MCF 10A (cell line): ENCODE data around the gene FLT4. TPM values are rescaled to one million over a fixed set of nuclear protein-coding genes. Genes with fewer than 3 reads are reported as not detected.

ENCODE experiments used
- BruUV-seq: library from RNA; stranded (reverse); fragments of 400-500 nt; replicated peaks from 2 replicates; lab custom pipeline; 2021; lab: Mats Ljungman, UMichigan
- CTCF ChIA-PET: fragments of 300-600 bp; sonication (Branson Sonifier 250); formaldehyde crosslinking; extraction: SDS; loops from one replicate; lab custom pipeline; 2021; ENCODE audit warnings: antibody characterized with exemption, inconsistent platforms; lab: Yijun Ruan, JAX
- POLR2A ChIA-PET: fragments of 300-600, 350-650 bp; sonication (Branson Sonifier 250); formaldehyde crosslinking; extraction: SDS; loops from one replicate; lab custom pipeline; 2020; ENCODE audit warnings: antibody characterized with exemption, inconsistent platforms; lab: Yijun Ruan, JAX
- DNase-seq: peaks from one replicate; pipeline ENCODE4 v3.0.0-alpha.2; 2018; ENCODE audit not compliant: unreplicated experiment
- H3K27ac Mint-ChIP-seq: one replicate; pipeline ENCODE4 v1.8.0; 2022; ENCODE audit warnings: mild to moderate bottlenecking, low read depth, mixed read lengths; ENCODE audit not compliant: unreplicated experiment
- H3K27me3 Mint-ChIP-seq: one replicate; pipeline ENCODE4 v1.8.0; 2022; ENCODE audit warnings: mixed read lengths; ENCODE audit not compliant: insufficient read depth, unreplicated experiment
- H3K36me3 Mint-ChIP-seq: one replicate; pipeline ENCODE4 v1.8.0; 2022; ENCODE audit warnings: mild to moderate bottlenecking, moderate library complexity, mixed read lengths; ENCODE audit not compliant: insufficient read depth, unreplicated experiment
- H3K4me1 Mint-ChIP-seq: one replicate; pipeline ENCODE4 v1.8.0; 2022; ENCODE audit warnings: mixed read lengths; ENCODE audit not compliant: insufficient read depth, unreplicated experiment
- H3K4me3 Mint-ChIP-seq: one replicate; pipeline ENCODE4 v1.8.0; 2022; ENCODE audit warnings: mild to moderate bottlenecking, moderate library complexity, mixed read lengths; ENCODE audit not compliant: unreplicated experiment
- H3K9me3 Mint-ChIP-seq: one replicate; pipeline ENCODE4 v1.8.0; 2022; ENCODE audit warnings: mixed read lengths; ENCODE audit not compliant: unreplicated experiment
- CTCF ChIP-seq: fragments of 200-600 bp; IDR thresholded peaks from one replicate; pipeline ENCODE4 v1.8.0; 2022; ENCODE audit warnings: antibody characterized with exemption, mild to moderate bottlenecking; ENCODE audit not compliant: unreplicated experiment
- intact Hi-C: fragments of 100-400 bp; cut with micrococcal nuclease; formaldehyde crosslinking; loops from 2 replicates; pipeline ENCODE4 v1.14.1; 2022
- total RNA-seq: library from RNA; stranded (reverse); gene quantifications from 2 replicates; pipeline ENCODE4 v1.2.3, GENCODE V29; 2022

The FLT4 gene
- total RNA-seq, 1 experiment from 2014 or later, result not detected

DNA sequence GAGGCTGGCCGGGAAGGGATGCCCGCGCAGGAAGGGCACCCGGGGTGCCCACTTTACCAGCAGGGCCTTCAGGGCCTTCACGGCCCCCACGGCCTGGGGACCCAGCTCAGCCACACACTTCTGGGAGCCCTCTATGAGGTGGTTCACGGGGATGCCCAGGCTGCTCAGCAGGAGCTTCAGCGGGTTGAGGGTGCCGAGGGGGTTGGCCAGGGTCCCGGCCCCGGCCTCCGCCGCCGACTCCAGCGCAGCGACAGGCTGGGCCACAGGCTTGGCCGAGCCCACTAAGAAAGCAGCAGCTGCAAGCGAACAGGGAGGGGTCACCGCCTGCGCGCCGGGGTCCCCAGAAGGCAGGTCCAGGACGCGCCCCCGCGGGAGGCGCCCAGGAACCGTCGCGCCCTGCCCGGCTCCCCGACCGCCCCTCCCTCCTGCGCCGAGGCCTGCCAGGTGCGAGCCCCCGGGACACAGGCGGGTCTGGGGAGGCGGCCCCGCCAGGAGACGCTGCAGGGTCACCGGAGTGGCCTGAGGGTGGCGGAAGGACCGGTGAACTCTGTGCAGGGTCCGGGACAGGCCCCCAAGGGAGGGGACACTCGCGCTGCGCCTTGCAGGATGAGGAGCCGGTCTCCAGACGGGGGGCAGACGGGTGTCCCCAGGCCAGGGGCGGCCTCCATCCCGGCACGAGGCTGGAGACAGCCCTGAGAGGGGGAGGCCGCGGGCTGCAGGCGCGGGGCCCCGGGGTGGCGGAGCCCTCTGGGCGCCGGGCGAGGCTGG is 58.7 kb downstream of the FLT4 start:
- ChIA-PET CTCF (interaction anchor here (0.6 to 1.5 kb wide), 2 partner anchors 12 to 339 kb away, joined by 3 read pairs; no protein-coding TSS in a partner anchor), POLR2A (no interaction called here)
- H3K36me3 Mint-ChIP-seq, result no peaks in the 10 kb centered on the region
- peaks cover 46% of the 10 kb centered on the region for H3K27me3 Mint-ChIP-seq
- no peak for TF ChIP-seq CTCF
- no peak overlapping the region for H3K27ac Mint-ChIP-seq
- intact Hi-C loops, result no loop called here
- no peaks in the 10 kb centered on the region for H3K4me1 Mint-ChIP-seq
- H3K9me3 Mint-ChIP-seq, result no peaks in the 10 kb centered on the region
- DNase-seq, result no peak
- H3K4me3 Mint-ChIP-seq, result no peak overlapping the region
- no TSS peak for BruUV-seq

- peaks cover 46% of the 10 kb centered on the region for H3K27me3 Mint-ChIP-seq
- CTCF ChIA-PET, result interaction anchor here (0.6 to 1.6 kb wide), 3 partner anchors 13 to 338 kb away, joined by 3 to 6 read pairs (median 3); no protein-coding TSS in a partner anchor
- intact Hi-C loops, result no loop called here
These were observed 59.4 kb downstream of the FLT4 start for GRCh38 chr5:180589771-180590542.

GRCh38 chr5:180586870-180587269 is 62.5 kb downstream of the FLT4 start:
- no peak for DNase-seq
- Mint-ChIP-seq H3K4me3 (no peak overlapping the region), H3K27me3 (peaks cover 19% of the 10 kb centered on the region), H3K4me1 (no peaks in the 10 kb centered on the region), H3K9me3 (no peaks in the 10 kb centered on the region), H3K36me3 (peaks cover 11% of the 10 kb centered on the region), H3K27ac (no peak overlapping the region)
- POLR2A ChIA-PET, result interaction anchor here (0.7 kb wide), 1 partner anchor 130 kb away, joined by 3 read pairs; no protein-coding TSS in a partner anchor
- intact Hi-C loops, result no loop called here
- TF ChIP-seq CTCF, result no peak
- BruUV-seq, result no TSS peak
- CTCF ChIA-PET, result interaction anchor here (0.6 kb wide), 1 partner anchor 37 kb away, joined by 4 read pairs; no protein-coding TSS in a partner anchor

More at GRCh38 chr5:180589771-180590542, 59.4 kb downstream of the FLT4 start:
- Mint-ChIP-seq H3K4me3 (no peak overlapping the region), H3K4me1 (no peaks in the 10 kb centered on the region), H3K27ac (no peak overlapping the region), H3K9me3 (no peaks in the 10 kb centered on the region), H3K36me3 (peaks cover 2% of the 10 kb centered on the region)
- no peak for DNase-seq
- POLR2A ChIA-PET, result no interaction called here
- BruUV-seq, result no TSS peak
- no peak for TF ChIP-seq CTCF

GRCh38 chr5:180586204-180586603 is 63.2 kb downstream of the FLT4 start:
- ChIA-PET POLR2A (interaction anchor here (2.9 kb wide), 1 partner anchor 11 kb away, joined by 10 read pairs; no protein-coding TSS in a partner anchor), CTCF (no interaction called here)
- Mint-ChIP-seq H3K27ac (no peak overlapping the region), H3K4me1 (no peaks in the 10 kb centered on the region), H3K27me3 (peaks cover 15% of the 10 kb centered on the region), H3K36me3 (peaks cover 11% of the 10 kb centered on the region), H3K9me3 (no peaks in the 10 kb centered on the region), H3K4me3 (no peak overlapping the region)
- BruUV-seq, result no TSS peak
- intact Hi-C loops, result no loop called here
- no peak for TF ChIP-seq CTCF
- DNase-seq, result peak; percentile 28
